ENCODE results near the gene IL24.
A peak's percentile ranks its signal among the peaks of the same experiment; 100 is the strongest.

The IL24 gene

GRCh38 chr1:206905295-206906164, 8.3 kb downstream of the IL24 start:
- H3K27ac ChIP-seq (ENCODE audit: poor library complexity, severe bottlenecking) = peak overlapping the region; percentile 74
- peak; percentile 77 for ATAC-seq (ENCODE audit: low read depth)

GRCh38 chr1:206907304-206907991, 10.2 kb downstream of the IL24 start:
- no peaks in the 10 kb centered on the region for H3K36me3 ChIP-seq (ENCODE audit: low read depth)
- no peaks in the 10 kb centered on the region for H3K27me3 ChIP-seq (ENCODE audit: insufficient read depth, poor library complexity, severe bottlenecking)
- DNase-seq (ENCODE audit: low spot score) = no peak
- TF ChIP-seq CTCF (IDR thresholded peaks at IDR 0.05; ENCODE audit: poor library complexity, severe bottlenecking) = no peak
- peaks cover 20% of the 10 kb centered on the region for H3K4me1 ChIP-seq (ENCODE audit: insufficient read depth, poor library complexity, severe bottlenecking)
- peak overlapping the region; percentile 74 for H3K27ac ChIP-seq (ENCODE audit: poor library complexity, severe bottlenecking)
- no peak overlapping the region for H3K4me3 ChIP-seq (ENCODE audit: severe bottlenecking)
- ATAC-seq (ENCODE audit: low read depth) = no peak
- no peaks in the 10 kb centered on the region for H3K9me3 ChIP-seq (ENCODE audit: severe bottlenecking)

More at GRCh38 chr1:206905295-206906164, 8.3 kb downstream of the IL24 start:
- no peaks in the 10 kb centered on the region for H3K27me3 ChIP-seq (ENCODE audit: insufficient read depth, poor library complexity, severe bottlenecking)
- peaks cover 20% of the 10 kb centered on the region for H3K4me1 ChIP-seq (ENCODE audit: insufficient read depth, poor library complexity, severe bottlenecking)
- no peak for TF ChIP-seq CTCF (IDR thresholded peaks at IDR 0.05; ENCODE audit: poor library complexity, severe bottlenecking)
- H3K36me3 ChIP-seq (ENCODE audit: low read depth) = no peaks in the 10 kb centered on the region
- peak; percentile 82 for DNase-seq (ENCODE audit: low spot score)
- H3K9me3 ChIP-seq (ENCODE audit: severe bottlenecking) = no peaks in the 10 kb centered on the region
- no peak overlapping the region for H3K4me3 ChIP-seq (ENCODE audit: severe bottlenecking)

- ATAC-seq (ENCODE audit: low read depth) (no peak), DNase-seq (ENCODE audit: low spot score) (no peak)
- TF ChIP-seq CTCF (IDR thresholded peaks at IDR 0.05; ENCODE audit: poor library complexity, severe bottlenecking) = no peak
- Histone ChIP-seq H3K4me1 (ENCODE audit: insufficient read depth, poor library complexity, severe bottlenecking) (peaks cover 20% of the 10 kb centered on the region), H3K36me3 (ENCODE audit: low read depth) (no peaks in the 10 kb centered on the region), H3K4me3 (ENCODE audit: severe bottlenecking) (no peak overlapping the region), H3K27me3 (ENCODE audit: insufficient read depth, poor library complexity, severe bottlenecking) (no peaks in the 10 kb centered on the region), H3K9me3 (ENCODE audit: severe bottlenecking) (no peaks in the 10 kb centered on the region), H3K27ac (ENCODE audit: poor library complexity, severe bottlenecking) (peak overlapping the region; percentile 74)
Measured at GRCh38 chr1:206908038-206908437, 10.8 kb downstream of the IL24 start.

GRCh38 chr1:206909161-206909882, 12.1 kb downstream of the IL24 start:
- Histone ChIP-seq H3K36me3 (ENCODE audit: low read depth) (no peaks in the 10 kb centered on the region), H3K27ac (ENCODE audit: poor library complexity, severe bottlenecking) (peak overlapping the region; percentile 74), H3K4me3 (ENCODE audit: severe bottlenecking) (peak overlapping the region; percentile 32), H3K9me3 (ENCODE audit: severe bottlenecking) (no peaks in the 10 kb centered on the region), H3K4me1 (ENCODE audit: insufficient read depth, poor library complexity, severe bottlenecking) (peaks cover 20% of the 10 kb centered on the region), H3K27me3 (ENCODE audit: insufficient read depth, poor library complexity, severe bottlenecking) (no peaks in the 10 kb centered on the region)
- ATAC-seq (ENCODE audit: low read depth) (peak; percentile 74), DNase-seq (ENCODE audit: low spot score) (peak; percentile 86)
- peak; percentile 30 for TF ChIP-seq CTCF (IDR thresholded peaks at IDR 0.05; ENCODE audit: poor library complexity, severe bottlenecking)
